GM08714 (cell line): ENCODE results near the gene RPLP2.

Experiments used
- H3K4me3 ChIP-seq: fragments of 200-500 bp; sonication (Bioruptor generic); 2 replicates; pipeline ENCODE4 v1.5.1; 2014; ENCODE audit warnings: mild to moderate bottlenecking, low read length, inconsistent platforms
- ZNF274 ChIP-seq: IDR thresholded peaks from 2 replicates; pipeline ENCODE4 v1.6.1; 2012; ENCODE audit warnings: mild to moderate bottlenecking, low read depth, low read length

RPLP2 gene

GRCh38 chr11:843818-844692, 34.3 kb downstream of the RPLP2 start:
- H3K4me3 ChIP-seq, result peak overlapping the region; percentile 93; the same call in 1 of the 2 replicates
- no peak for TF ChIP-seq ZNF274

DNA sequence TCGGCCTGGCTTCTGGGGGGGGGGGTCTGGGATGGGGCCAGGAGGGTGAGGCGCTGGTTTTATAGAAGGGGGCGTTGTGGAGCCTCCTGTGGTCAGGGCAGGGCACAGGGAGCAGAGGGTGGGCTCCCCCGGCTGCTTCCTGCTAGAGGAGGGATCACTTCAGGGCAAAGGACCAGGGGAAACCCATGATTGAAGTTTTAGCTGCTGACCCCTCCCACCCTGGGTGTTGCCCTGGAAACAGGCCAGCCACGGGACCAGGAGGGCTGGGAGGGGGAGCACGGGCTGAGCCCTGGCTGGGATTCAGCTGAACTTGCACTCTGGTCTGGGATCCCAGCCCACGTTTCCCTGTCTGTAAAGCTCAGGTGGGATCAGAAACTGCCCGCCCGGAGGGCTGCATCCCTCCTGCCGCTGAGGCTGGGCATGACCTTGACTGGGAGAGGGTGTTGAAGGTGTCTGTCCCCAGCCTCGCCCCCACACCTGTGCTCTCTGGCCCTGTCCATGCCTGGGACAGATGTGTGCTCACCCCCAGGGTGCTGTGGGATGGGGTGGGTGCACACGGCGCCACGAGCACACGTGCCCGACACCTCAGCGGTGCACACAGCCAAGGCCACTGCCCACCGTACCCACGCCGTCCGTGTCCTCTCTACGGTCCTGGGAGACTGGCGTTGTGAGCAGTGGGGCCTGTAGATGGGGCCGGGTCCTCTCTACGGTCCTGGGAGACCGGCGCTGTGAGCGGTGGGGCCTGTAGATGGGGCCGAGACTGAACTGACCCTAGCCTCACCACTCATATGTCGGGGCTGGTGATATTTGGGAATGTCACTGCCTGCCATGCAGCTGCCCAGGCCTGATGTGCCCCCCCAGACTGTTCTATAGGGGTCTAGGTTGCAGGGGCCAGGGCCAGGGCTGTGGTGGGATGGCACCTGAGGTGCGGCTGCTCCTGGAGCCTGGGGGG, 35.2 kb downstream of the RPLP2 start:
- no peak for TF ChIP-seq ZNF274
- H3K4me3 ChIP-seq, result no peak overlapping the region

DNA sequence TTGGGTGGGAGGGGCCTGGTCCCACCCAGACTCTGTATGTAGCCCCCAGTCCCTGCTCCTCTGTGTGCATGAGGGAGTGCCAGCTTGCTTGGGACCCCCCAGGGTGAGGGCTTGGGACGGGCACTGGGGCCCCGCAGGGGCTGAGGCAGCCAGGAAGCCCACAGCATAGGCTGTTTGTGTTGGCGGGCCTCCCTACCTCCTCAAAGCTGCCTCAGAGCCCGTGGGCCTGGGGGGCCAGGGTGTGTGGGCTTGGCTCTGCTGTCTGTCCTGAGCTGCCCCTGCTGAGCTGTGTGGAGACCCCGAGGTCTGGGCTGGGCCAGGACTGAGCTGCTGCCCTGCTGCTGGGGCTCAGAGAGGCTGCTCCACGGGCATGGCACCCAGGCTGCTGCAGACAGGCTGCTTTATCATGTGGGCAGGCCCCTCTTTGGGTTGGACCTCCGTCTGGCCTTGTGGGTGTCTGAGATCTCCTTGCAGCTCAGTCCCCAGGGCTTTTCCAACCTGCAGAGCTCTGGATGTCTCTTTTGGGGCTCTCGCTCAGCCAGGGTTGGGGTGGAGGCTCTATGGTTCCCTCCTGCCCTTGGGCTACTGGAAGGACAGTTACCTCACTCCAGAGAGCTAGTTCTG, 36.2 kb downstream of the RPLP2 start:
- H3K4me3 ChIP-seq, result no peak overlapping the region
- no peak for TF ChIP-seq ZNF274

DNA sequence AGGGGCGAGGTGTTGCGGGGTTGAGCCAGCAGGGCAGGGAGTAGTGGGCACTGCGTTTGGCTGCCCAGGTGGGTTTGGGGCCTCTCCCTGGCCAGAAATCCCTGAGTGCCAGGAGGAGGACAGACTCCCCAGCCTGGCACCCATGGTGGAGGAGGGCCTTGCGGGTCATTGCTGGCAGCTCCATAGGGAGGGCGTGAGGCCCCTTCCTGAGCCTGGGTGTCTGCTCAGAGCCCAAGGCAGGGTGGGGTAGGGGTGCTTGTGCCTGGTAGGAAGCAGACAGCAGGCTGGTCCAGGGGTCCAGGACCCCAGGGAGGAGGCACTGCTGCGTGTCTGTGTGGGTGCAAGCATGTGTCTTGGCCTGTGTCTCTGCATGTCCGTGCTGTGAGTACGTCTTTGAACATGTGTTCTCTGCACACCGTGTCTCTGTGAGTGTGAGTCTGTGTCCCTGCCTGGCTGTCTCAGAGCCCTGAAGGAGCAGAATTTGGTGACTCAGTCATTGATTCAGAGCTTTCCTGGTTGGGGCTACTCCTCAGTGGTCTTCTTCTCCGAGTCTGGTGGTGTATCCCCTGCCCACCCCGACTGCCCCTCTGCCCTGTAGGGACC, 36.8 kb downstream of the RPLP2 start:
- no peak overlapping the region for H3K4me3 ChIP-seq
- no peak for TF ChIP-seq ZNF274

GRCh38 chr11:847876-848275, 38.1 kb downstream of the RPLP2 start:
- no peak overlapping the region for H3K4me3 ChIP-seq
- TF ChIP-seq ZNF274, result no peak

DNA sequence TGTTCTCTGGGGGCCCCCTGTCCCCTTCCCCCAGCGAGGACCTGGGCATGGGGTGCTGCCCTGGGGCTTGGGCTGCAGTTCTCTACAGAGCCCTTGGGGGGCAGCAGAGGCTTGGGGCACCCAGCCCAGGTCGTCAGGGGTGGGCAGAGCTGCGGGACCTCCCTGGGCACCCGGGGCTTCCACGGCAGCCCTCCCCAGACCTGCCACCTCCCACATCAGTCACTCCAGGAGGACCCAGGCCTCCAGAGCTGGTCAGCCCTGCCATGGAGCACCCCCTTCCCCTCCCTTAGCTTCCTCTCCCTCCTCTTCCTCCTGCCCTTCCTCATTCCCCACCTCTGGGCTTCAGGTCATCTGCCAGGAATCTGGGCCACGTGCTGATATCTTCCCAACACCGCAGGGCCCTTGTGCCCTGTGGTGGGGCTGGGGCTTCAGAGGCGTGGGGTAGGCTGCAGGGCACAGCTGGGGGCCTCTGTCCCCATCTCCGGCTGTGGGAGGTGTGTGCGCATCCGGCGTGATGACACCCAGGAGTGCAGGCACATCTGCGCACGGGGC, 38.7 kb downstream of the RPLP2 start:
- no peak overlapping the region for H3K4me3 ChIP-seq
- TF ChIP-seq ZNF274, result no peak

- peak overlapping the region; percentile 48; the same call in 1 of the 2 replicates for H3K4me3 ChIP-seq
Measured at GRCh38 chr11:849104-849824, 39.5 kb downstream of the RPLP2 start.

DNA sequence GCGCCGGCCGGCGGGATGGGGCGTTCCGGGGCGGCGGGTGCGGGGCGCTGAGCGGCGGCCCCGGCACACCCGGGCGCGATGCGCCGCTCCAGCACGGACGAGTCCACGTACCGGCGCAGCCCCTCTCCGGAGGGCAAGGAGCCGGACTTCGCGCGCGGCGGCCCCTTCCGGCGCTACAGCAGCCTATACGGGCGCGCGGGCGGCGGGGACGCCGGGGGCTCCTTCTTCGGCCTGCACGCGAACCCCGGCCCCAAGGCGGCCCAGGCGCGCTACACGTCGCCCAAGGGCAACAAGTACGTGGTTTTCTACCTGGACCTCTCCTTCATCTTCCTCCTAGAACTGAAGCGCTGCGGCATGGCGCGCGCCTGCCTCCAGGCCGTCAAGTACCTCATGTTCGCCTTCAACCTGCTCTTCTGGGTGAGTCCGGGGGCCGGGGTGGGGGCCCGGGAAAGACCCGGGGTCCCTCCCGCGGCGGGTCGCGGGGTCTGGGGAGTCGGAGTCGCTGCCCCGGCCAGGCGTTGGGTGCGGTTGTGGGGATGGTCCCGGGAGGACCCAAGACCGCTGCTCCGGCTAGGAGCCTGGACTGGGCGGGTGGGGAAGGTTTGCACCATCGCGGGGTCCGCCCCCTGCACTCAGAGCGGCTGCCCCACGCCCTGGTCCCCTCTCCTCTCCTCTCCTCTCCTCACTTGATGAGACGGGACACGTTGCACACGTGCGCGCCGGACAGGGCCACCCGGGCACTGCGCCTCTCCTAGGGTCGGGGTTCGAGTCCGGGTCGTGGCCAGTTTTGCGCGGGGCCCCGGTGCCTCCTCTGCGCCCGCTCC, 40.4 kb downstream of the RPLP2 start:
- H3K4me3 ChIP-seq, result peak overlapping the region; percentile 28; the same call in 1 of the 2 replicates

More at GRCh38 chr11:849104-849824, 39.5 kb downstream of the RPLP2 start:
- TF ChIP-seq ZNF274, result no peak

DNA sequence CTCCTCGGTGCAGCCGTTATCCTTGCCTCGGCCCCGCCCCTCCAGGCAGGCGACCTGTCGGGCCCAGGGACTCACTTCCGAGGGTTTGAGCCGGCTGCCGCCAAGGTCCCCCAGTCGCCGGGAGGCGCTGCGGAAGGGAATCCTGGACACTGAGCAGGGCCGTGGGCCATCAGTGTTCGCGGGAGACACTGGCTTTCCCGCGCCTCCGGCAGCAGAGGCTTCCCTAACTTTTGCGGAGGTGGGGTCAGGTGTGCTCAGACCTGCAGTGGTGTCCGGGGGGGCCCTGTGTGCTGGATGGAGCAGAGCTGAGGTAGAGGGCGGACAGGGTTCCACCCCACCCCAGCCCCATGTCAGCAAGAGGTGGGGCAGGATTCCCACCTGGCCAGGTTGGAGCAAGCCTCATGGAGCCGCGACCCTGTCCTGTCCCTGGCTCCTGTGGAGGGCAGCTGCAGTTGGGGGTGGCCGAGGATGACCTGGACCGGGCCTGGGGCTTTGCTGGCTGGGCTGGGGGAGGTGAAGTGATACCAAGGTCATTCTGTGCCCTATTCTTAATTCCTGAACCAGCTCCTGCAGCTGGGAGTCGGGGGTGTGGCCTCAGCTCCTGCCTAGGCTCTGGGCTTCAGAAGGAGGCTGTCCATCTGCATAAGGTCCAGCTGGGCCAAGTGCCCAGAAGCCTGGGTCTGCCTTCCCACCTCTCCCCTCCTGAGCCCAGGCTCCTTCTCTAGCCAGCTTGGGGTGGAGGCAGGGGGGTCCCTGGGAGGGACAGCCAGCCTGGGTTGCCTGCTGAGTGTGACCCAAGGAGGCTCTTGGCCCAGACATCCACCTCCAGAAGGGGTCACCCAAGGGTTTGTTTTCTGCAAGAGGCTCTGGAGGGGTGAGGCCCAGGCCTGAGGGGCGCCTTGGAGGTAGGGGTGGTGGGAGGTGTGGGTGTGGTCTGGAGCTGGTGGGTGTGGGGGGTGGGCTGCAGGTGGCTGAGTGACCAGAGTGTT, 41.3 kb downstream of the RPLP2 start:
- H3K4me3 ChIP-seq, result no peak overlapping the region
- no peak for TF ChIP-seq ZNF274

More for the DNA sequence above, 40.4 kb downstream of the RPLP2 start:
- TF ChIP-seq ZNF274, result no peak

DNA sequence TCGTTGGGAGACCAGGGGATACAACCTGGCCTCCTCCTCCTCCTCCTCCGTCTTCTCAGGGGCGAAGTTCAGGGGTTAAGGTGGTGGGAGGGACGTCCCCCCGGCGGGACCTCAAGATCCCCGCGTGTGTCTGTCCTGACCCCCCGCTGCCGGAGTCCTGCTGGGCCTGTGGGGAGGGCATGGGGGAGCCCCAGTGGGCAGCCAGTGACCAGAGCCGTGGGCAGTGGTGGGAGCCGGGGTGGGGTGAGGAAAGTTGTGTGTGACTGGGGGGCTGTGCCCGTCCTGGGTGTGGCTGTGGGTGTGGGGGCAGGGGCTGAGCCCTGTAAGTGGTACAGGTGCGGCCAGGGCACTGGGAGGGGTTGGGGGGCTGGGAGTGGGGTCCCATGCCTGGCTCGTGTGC, 43.0 kb downstream of the RPLP2 start:
- TF ChIP-seq ZNF274, result no peak
- no peak overlapping the region for H3K4me3 ChIP-seq
